AG04450 (cell line): ENCODE measurements around the gene GJD4. TPM values are rescaled to one million over a fixed set of nuclear protein-coding genes. Genes with fewer than 3 reads are reported as not detected.
A peak's percentile ranks its signal among the peaks of the same experiment; 100 is the strongest.

Experiments used
- CTCF ChIA-PET: fragments of 300-600, 350-600 bp; formaldehyde crosslinking; extraction: SDS; loops from one replicate; lab custom pipeline; 2022; ENCODE audit warnings: antibody characterized with exemption, inconsistent platforms; lab: Charles Lee
- POLR2A ChIA-PET: fragments of 350-600 bp; formaldehyde crosslinking; extraction: SDS; loops from one replicate; lab custom pipeline; 2021; ENCODE audit warnings: antibody characterized with exemption, inconsistent platforms; lab: Yijun Ruan, JAX
- DNase-seq: peaks from one replicate; pipeline ENCODE4 v3.0.0-alpha.2; 2011; ENCODE audit warnings: low read depth, low spot score
- H3K27ac ChIP-seq: one replicate; pipeline ENCODE4 v1.5.1; 2012; ENCODE audit warnings: low read depth, low read length, control low read depth
- H3K27me3 ChIP-seq: one replicate; pipeline ENCODE4 v1.6.0; 2012; ENCODE audit warnings: low read length; ENCODE audit not compliant: control insufficient read depth, insufficient read depth
- H3K4me3 ChIP-seq: 2 replicates; pipeline ENCODE4 v1.5.1; 2011; ENCODE audit warnings: mild to moderate bottlenecking, low read depth, low read length, control low read depth
- H3K9me3 ChIP-seq: 2 replicates; pipeline ENCODE4 v1.5.1; 2012; ENCODE audit warnings: low read length; ENCODE audit not compliant: control insufficient read depth, insufficient read depth
- CTCF ChIP-seq: IDR thresholded peaks from 2 replicates; pipeline ENCODE4 v1.5.1; 2011; ENCODE audit warnings: low read depth, low read length, control low read depth, inconsistent platforms
- polyA plus RNA-seq: library from polyadenylated mRNA; depleted of rRNA; stranded (reverse); fragments of >200 nt; gene quantifications from 2 replicates; pipeline ENCODE4 v1.2.3, GENCODE V29; 2011

Gene GJD4
- polyA plus RNA-seq, 1 experiment = not detected

DNA sequence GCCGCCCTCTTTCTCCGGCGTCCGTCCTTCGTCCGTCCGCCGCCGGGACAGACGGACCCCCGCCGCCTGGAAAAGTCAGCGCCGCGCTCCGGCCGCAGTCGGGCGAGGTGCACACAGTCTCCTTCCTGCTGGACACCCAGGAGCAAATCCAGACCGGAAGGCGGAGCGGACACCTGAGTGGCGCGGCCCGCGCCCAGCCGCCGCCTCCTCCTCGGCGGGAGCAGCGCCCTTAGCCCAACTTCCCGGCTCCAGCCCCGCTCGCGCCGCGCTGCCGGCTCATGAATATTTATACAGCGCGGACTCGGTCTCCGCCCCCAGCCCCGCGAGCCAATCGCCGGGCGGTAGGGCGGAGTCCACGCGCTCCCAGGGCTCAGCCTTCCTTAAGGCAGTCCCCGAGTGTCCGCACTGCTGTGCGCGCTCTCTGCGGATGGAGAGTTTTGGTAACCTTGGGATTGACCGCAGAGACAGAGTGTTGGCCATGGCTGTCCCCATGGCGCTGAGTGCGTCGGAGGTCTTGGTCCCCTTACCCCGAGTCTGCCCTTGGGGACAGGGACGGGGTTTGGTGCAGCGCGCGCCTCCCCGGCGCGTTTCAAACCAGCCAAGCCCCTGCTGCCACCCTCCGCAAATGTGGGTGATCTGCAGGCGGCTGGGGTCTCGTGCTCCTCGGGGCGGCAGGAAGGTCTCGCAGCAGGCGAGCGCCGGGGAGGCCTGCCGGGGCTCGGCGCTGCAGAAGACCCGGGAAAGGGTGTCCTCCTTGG, 37.1 kb downstream of the GJD4 start, which contains the start of gene FZD8:
Gene FZD8, minus strand, starts transcription at position 262 of the 758 bp plus-strand sequence. CDS start 867 bp downstream, outside the sequence.
- peak; percentile 77 for DNase-seq
- TF ChIP-seq CTCF = peak; percentile 34
- Histone ChIP-seq H3K27ac (no peak within 1 kb of the TSS), H3K4me3 (peak within 1 kb of the TSS; percentile 83), H3K9me3 (no peaks in the 10 kb centered on the region; the same call in 1 of the 2 replicates), H3K27me3 (no peaks in the 10 kb centered on the region)
- ChIA-PET CTCF (no interaction called here), POLR2A (no interaction called here)

DNA sequence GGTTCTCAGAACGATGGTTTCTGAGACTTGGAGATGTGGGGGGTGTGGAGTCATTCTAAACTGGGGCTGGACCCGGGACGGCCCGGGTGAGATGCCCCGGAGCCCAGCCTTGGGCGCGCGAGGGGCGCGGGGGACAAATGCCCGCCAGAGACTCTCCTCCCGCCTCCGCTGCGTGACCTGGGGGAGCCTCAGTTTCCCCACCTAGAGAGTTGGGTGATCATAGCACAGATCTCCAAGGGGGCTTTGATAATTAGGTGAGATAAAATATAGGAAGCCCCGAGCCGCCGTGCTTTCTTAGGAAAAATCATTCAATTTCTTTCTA, 37.6 kb downstream of the GJD4 start:
- POLR2A ChIA-PET = no interaction called here
- CTCF ChIA-PET = no interaction called here
- DNase-seq = no peak

DNA sequence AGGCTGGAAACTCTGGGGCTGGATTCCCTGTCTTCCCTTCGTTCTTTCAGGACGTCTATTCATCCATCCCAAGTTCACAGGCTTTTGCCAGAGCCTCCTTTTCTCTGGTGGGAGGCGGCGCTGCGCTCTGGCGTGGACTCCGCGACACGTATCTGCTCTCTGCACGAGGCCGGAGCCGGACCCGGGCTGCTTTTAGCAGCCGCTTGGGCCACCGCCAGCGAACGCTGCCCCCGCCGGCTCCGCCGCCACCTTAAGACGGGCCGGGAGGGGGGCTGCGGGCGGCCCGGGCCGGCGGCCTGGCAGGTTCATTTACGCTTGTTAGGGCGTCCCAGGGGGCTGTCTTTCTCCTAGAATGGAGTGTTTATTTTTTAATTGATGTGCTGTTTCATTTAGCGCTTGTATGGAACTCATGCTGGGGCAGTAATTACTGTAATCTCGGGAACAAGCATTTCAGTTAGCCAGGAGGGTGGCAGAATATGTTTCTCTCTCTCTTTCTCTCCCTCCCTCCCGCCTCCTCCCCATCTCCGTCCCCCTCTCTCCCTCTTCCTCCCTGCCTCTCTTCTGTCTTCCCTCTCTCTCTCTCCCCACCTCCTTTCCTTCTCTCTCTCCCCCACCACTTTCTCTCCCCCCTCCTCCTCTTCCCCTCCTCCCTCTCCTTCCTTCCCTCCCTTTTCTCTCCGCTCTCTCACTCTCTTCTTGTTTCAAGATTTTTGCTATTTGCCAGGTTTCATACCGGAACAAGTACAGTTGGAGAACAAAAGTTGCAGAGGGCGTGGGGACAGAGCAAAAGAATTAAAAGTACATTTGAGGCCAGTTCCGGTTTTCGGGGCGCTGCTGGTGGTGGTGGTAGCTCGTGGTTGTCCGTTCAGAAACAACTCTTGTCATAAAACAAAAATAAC, 38.3 kb downstream of the GJD4 start:
- H3K27me3 ChIP-seq = no peaks in the 10 kb centered on the region
- ChIA-PET POLR2A (no interaction called here), CTCF (interaction anchor here (1.7 kb wide), 1 partner anchor 1136 kb away, joined by 6 read pairs; no protein-coding TSS in a partner anchor)
- peak; percentile 13; the same call in 1 of the 2 replicates for TF ChIP-seq CTCF
- no peak for DNase-seq
- peak overlapping the region; percentile 83 for H3K4me3 ChIP-seq
- H3K27ac ChIP-seq = no peak overlapping the region
- no peaks in the 10 kb centered on the region; the same call in 1 of the 2 replicates for H3K9me3 ChIP-seq

More for the DNA sequence above, 37.6 kb downstream of the GJD4 start:
- Histone ChIP-seq H3K9me3 (no peaks in the 10 kb centered on the region; the same call in 1 of the 2 replicates), H3K27ac (no peak overlapping the region), H3K4me3 (peak overlapping the region; percentile 83), H3K27me3 (no peaks in the 10 kb centered on the region)
- TF ChIP-seq CTCF = no peak

- Histone ChIP-seq H3K27me3 (no peaks in the 10 kb centered on the region), H3K4me3 (peak overlapping the region; percentile 83), H3K27ac (no peak overlapping the region), H3K9me3 (no peaks in the 10 kb centered on the region; the same call in 1 of the 2 replicates)
- DNase-seq = no peak
- ChIA-PET CTCF (interaction anchor here (0.8 to 1.7 kb wide), 3 partner anchors 8 to 1135 kb away, joined by 3 to 6 read pairs (median 4); no protein-coding TSS in a partner anchor), POLR2A (interaction anchor here (0.6 kb wide), 1 partner anchor 844 kb away, joined by 10 read pairs; no protein-coding TSS in a partner anchor)
- TF ChIP-seq CTCF = no peak
Measured at GRCh38 chr10:35644050-35644950, 39.2 kb downstream of the GJD4 start.
